ENCODE results near the gene IFI6.
"Not testable (repeated sequence)": the region's sequence is repeated elsewhere in the genome, so short reads cannot be mapped to it uniquely, and the experiment has no call there.

The IFI6 gene

DNA sequence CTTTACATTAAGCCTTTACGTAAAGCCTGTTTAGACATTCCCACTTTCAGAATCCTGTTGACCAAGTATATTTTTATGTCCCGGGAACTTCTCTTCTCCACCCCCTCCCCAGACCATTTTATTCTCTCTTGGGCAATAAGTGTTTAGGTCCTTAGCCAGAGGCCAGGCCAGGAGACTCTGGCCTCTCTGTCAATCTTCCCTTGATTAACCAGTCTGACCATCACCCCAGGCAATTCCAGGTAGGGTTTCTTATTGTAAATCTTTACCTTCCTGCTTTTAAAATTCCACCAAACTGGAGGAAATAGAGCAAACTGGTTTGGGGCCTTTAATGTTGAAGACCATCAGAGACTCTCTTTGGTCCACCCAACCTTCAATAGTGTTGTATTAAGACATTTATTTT lies 12.2 kb upstream of the IFI6 start:
- TF ChIP-seq, protein P1, sequence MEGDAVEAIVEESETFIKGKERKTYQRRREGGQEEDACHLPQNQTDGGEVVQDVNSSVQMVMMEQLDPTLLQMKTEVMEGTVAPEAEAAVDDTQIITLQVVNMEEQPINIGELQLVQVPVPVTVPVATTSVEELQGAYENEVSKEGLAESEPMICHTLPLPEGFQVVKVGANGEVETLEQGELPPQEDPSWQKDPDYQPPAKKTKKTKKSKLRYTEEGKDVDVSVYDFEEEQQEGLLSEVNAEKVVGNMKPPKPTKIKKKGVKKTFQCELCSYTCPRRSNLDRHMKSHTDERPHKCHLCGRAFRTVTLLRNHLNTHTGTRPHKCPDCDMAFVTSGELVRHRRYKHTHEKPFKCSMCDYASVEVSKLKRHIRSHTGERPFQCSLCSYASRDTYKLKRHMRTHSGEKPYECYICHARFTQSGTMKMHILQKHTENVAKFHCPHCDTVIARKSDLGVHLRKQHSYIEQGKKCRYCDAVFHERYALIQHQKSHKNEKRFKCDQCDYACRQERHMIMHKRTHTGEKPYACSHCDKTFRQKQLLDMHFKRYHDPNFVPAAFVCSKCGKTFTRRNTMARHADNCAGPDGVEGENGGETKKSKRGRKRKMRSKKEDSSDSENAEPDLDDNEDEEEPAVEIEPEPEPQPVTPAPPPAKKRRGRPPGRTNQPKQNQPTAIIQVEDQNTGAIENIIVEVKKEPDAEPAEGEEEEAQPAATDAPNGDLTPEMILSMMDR (conservative IDR thresholded peaks at IDR 0.05; ENCODE audit: low read depth, low read length): no peak
- no peak overlapping the region for H3K4me3 ChIP-seq (ENCODE audit: low read length)
- no peak for DNase-seq (ENCODE audit: low read depth)

DNA sequence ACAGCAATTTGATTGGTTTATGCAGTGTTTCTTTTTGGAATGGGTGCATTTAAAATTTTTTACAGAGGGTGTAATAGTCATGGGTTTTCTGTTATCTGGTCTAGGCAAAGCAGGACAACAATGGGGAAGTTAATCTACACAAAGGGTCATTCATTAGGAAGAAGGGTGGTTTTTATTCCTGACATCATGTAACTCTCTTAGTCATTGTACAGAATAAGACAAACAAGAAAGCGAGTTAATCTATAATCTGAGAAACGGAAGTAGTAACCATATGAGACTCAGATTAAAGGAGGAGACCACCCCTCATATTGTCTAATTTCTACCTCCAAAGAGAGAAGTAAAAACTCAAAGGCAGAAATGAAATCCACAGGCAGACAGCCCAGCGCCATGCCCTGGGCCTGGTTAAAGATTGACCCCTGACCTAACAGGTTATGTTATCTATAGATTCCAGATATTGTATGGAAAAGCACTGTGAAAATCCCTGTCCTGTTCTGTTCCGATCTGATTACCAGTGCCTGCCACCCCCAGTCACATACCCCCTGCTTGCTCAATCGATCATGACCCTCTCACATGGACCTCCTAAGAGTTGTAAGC lies 10.5 kb upstream of the IFI6 start:
- H3K4me3 ChIP-seq (ENCODE audit: low read length): no peak overlapping the region
- TF ChIP-seq, protein P1 (conservative IDR thresholded peaks at IDR 0.05; ENCODE audit: low read depth, low read length): no peak
- no peak for DNase-seq (ENCODE audit: low read depth)

DNA sequence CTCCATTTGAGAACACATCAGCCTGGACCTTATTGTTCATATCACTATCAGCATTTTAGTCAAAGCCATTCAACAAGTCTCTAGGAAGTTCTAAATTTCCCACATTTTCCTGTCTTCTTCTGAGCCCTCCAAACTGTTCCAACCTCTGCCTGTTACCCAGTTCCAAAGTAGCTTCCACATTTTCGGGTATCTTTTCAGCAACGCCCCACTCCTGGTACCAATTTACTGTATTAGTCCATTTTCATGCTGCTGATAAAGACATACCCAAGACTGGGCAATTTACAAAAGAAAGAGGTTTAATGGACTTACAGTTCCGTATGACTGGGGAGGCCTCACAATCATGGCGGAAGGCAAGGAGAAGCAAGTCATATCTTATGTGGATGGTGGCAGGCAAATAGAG lies 9.6 kb upstream of the IFI6 start:
- H3K4me3 ChIP-seq (ENCODE audit: low read length); DNase-seq (ENCODE audit: low read depth): not testable (repeated sequence)

DNA sequence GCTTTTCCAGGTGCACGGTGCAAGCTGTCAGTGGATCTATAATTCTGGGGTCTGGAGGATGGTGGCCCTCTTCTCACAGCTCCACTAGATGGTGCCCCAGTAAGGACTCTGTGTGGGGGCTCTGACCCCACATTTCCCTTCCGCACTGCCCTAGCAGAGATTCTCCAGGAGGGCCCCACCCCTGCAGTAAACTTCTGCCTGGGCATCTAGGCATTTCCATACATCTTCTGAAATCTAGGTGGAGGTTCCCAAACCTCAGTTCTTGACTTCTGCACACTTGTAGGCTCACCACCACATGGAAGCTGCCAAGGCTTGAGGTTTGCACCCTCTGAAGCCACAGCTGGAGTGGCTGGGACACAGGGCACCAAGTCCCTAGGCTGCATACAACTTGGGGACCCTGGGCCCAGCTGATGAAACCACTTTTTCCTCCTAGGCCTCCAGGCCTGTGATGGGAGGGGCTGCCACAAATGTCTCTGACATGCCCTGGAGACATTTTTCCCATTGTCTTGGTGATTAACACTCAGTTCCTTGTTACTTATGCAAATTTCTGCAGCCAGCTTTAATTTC lies 8.3 kb upstream of the IFI6 start:
- DNase-seq (ENCODE audit: low read depth); H3K4me3 ChIP-seq (ENCODE audit: low read length): not testable (repeated sequence)

DNA sequence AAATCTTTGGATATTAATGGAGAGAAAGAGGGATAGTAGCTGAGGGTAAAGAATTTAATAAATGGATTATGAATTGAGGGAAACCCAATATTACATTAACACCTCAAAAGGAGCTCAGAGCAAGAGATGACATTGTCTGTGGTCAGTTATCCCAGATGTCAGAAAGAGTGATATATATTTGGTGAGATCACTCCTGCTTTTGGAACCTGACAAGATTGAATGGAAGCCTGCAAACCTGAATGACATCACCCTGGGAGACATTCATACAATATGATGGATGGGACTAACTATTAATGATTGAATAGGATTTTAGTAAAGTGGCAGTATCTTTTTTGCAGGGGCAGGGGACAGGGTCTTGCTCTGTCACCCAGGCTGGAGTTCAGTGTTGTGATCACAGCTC lies 6.8 kb upstream of the IFI6 start:
- TF ChIP-seq, protein P1 (conservative IDR thresholded peaks at IDR 0.05; ENCODE audit: low read depth, low read length): no peak
- H3K4me3 ChIP-seq (ENCODE audit: low read length): no peak overlapping the region
- no peak for DNase-seq (ENCODE audit: low read depth)

DNA sequence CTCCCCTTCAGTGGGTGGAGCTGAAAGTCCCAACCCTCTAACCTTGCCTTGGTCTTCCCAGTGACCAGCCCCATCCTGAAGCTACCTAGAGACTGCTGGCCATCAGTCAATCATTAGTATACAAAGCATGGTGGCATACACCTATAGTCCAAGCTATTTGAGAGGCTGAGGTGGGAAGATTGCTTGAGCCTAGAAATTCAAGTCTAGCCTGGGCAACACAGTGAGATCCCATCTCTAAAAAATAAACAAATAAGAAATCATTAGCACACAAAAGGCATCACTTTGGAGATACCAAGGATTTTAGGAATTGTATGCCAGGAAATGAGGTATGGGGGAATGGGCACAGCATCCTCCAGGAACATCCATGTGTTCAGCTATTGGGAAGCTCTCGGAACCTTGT lies 4.4 kb upstream of the IFI6 start:
- H3K4me3 ChIP-seq (ENCODE audit: low read length): no peak overlapping the region
- TF ChIP-seq, protein P1 (conservative IDR thresholded peaks at IDR 0.05; ENCODE audit: low read depth, low read length): no peak
- no peak for DNase-seq (ENCODE audit: low read depth)

DNA sequence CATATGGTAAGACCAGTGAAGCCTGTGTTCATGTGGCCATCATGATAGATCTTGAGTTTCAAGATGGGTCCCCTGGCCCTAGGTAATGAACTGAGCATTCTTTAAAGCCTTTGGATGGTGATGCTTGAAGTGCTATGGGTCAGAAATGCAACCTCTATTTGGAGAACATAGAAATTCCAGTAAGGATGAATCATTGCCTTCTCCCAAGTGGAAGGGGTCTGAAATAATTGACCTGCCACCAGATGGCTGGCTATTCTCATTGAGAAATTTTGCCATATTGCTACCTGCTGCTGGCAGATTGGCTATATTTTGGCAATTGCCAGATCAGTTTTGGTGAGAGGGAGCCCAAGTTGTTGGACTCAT lies 739 bp upstream of the IFI6 start:
- no peak for DNase-seq (ENCODE audit: low read depth)
- H3K4me3 ChIP-seq (ENCODE audit: low read length): peak overlapping the region; percentile 48

DNA sequence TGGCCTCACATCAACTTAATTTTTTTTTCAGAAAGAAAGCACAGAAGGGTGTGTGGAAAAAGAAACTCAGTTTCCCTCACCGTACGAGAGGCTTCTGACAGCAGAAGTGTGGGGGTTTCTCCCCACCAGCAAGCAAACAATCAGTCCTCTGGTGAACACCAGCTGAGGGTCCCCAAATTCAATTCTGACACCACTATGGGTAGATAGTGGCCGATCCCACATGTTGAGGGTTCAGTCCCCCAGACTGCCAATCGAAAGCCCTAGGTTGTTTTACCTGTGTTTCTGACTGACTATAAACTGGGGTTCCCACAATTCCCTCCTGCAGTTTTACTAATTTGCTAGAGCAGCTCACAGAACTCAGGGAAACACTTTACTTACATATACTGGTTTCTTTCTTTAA lies 2.1 kb downstream of the IFI6 start:
- TF ChIP-seq, protein P1 (conservative IDR thresholded peaks at IDR 0.05; ENCODE audit: low read depth, low read length): no peak
- no peak for DNase-seq (ENCODE audit: low read depth)
- H3K4me3 ChIP-seq (ENCODE audit: low read length): no peak overlapping the region

More for the DNA sequence above, 739 bp upstream of the IFI6 start:
- TF ChIP-seq, protein P1 (conservative IDR thresholded peaks at IDR 0.05; ENCODE audit: low read depth, low read length): no peak

Data from retinal pigment epithelial cell (primary cell).